GM18873 (cell line): ENCODE measurements around the gene CRCP.

Source experiments
- ATAC-seq: cut with Tn5 transposase; IDR thresholded peaks from one replicate; pipeline ENCODE4 v1.9.1; 2021; ENCODE audit warnings: mild to moderate bottlenecking, moderate library complexity, moderate number of reproducible peaks; ENCODE audit not compliant: unreplicated experiment, low FRiP score

Gene CRCP

GRCh38 chr7:66186991-66187390 is 72.3 kb downstream of the CRCP start:
- no peak for ATAC-seq

DNA sequence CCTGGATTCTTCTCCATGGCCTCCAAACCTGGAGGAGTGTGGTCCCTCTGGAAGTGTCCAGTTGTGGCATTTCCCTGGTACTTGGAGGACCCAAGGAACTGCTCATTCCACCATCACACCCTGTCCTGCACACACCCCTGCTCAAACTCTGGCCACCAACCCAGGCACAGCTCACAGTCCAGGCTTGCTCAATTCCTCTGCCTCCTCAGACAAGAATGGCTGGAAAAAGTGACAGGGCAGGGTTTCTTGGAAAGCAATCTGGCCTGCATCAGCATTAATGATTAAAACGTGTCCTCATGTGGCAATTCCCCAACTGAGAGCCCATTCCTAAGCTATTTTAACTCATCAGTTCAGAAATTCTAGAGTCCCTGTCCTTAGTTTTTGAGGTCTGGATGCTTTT is 73.3 kb downstream of the CRCP start:
- no peak for ATAC-seq

- ATAC-seq, result no peak
Observed at GRCh38 chr7:66188645-66189044, 74.0 kb downstream of the CRCP start.

DNA sequence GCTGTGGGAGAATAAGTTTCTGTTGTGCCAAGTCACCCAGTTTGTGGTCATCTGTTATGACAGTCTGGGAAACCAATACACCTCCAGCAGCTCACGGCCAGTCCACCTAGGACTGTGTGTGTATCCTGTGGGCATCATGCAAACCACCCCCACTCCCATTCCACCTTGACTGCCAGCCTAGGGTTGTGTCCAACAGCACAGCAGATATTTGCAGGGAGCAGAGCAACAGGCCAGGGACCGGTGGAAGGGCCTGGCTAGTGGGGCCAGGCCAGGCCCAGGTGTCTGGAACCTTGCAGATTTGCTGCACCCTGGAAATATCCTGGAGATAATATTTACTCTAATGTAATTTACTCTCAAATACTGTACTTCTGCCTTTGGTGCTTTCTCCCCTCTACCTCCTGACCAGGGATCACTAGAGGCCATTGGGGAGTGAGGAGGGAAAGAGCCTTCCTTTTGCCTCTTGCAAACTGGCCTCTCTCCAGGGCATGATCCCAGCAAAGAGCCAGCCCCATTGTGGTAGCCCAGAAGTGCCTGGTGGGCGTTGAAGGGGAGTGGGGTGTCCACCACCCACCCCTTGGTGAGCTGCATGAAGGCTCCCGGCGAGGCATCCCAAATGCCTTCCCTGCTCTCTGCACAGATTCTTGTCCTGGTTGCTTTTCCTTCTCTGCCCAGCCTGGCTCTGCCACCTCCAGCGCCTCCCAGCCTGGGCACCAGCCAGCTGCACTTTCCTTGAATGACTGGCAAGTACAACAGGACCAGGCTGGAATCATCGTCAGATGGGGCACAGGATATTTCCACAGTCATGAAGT is 75.3 kb downstream of the CRCP start:
- ATAC-seq, result no peak

- ATAC-seq, result no peak
Observed at GRCh38 chr7:66190504-66190857, 75.8 kb downstream of the CRCP start.

DNA sequence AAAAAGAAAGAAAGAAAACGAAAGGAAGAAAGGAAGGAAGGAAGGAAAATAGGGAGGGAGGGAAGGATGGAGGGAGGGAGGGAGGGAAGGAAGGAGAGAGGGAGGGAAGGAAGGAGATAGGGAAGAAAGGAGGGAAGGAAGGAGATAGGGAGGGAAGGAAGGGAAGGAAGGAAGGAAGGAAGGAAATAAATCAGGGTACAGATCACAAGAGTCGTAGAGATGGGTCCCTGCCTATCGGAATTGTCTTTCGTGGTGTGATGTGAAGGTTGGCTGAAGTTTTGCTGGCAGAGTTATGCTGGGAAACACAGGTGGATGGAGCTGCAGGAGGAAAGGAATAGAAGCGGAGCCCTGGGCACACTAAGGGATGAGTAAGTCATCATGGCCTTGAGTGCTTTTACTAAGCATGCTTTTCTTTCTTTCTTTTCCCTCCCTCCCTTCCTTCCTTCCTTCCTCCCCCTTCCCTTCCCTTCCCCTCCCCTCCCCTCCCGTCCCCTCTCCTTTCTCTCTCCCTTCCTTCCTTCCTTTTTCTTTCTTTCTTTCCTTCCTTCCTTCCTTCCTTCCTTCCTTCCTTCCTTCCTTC is 78.6 kb downstream of the CRCP start:
- ATAC-seq, result no peak

GRCh38 chr7:66198469-66198868 is 83.8 kb downstream of the CRCP start:
- no peak for ATAC-seq

DNA sequence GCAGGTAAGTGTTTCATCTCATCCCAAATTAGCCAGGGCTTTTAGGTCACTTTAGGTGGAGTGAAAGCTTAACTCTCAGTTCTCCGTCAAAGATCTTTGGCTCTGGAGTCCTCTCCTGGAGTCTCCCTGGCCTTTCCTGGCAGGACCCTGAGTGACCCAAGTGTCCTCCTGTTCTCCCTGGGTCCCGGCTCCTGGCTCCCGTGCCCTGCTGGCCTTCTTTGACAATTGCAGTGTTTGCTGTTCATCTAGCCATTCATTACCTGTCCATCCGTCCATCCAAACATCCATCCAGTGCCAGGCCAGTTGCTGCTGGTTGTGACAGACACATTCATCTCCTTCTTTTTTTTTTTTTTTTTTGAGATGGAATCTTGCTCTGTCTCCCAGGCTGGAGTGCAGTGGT is 84.3 kb downstream of the CRCP start:
- no peak for ATAC-seq

GRCh38 chr7:66202441-66202840 is 87.8 kb downstream of the CRCP start:
- no peak for ATAC-seq
